Occipital lobe (tissue), 2 donors: ENCODE data around the gene CCNE1. TPM values are rescaled to one million over a fixed set of nuclear protein-coding genes. Genes with fewer than 3 reads are reported as not detected.
A peak's percentile ranks its signal among the peaks of the same experiment; 100 is the strongest.

ENCODE experiments used
- DNase-seq: peaks from one replicate; lab custom pipeline; 2025; lab: John Stamatoyannopoulos, UW
- total RNA-seq: library from RNA; depleted of rRNA; stranded (reverse); fragments of >200 nt; gene quantifications from one replicate; pipeline ENCODE4 v1.2.3, GENCODE V29; 2014

CCNE1 gene
- total RNA-seq, result 1.1 TPM

GRCh38 chr19:29811125-29812079, at the start of gene CCNE1:
TSS of gene CCNE1 (plus strand) at chr19:29811991. CDS start at chr19:29812556, 565 bp downstream.
- peak; percentile 88 for DNase-seq

GRCh38 chr19:29763196-29763595, 48.6 kb upstream of the CCNE1 start:
- no peak for DNase-seq

GRCh38 chr19:29764361-29764760, 47.4 kb upstream of the CCNE1 start:
- DNase-seq, result no peak

- no peak for DNase-seq
Measured at GRCh38 chr19:29766100-29766499, 45.7 kb upstream of the CCNE1 start.

GRCh38 chr19:29767039-29767735, 44.6 kb upstream of the CCNE1 start:
- no peak for DNase-seq

GRCh38 chr19:29768166-29768565, 43.6 kb upstream of the CCNE1 start:
- DNase-seq, result no peak

GRCh38 chr19:29769997-29770396, 41.8 kb upstream of the CCNE1 start:
- no peak for DNase-seq

GRCh38 chr19:29770648-29771047, 41.1 kb upstream of the CCNE1 start:
- no peak for DNase-seq

- DNase-seq, result no peak
Measured at GRCh38 chr19:29771708-29772414, 39.9 kb upstream of the CCNE1 start.

- DNase-seq, result no peak
Measured at GRCh38 chr19:29772696-29773095, 39.1 kb upstream of the CCNE1 start.

- no peak for DNase-seq
Measured at GRCh38 chr19:29773141-29773540, 38.6 kb upstream of the CCNE1 start.

GRCh38 chr19:29774126-29774525, 37.7 kb upstream of the CCNE1 start:
- DNase-seq, result no peak

- DNase-seq, result no peak
Measured at GRCh38 chr19:29777781-29778309, 33.9 kb upstream of the CCNE1 start.

- no peak for DNase-seq
Measured at GRCh38 chr19:29779921-29780320, 31.9 kb upstream of the CCNE1 start.

GRCh38 chr19:29781386-29782259, 30.2 kb upstream of the CCNE1 start:
- no peak for DNase-seq

GRCh38 chr19:29782260-29782580, 29.6 kb upstream of the CCNE1 start:
- no peak for DNase-seq

- no peak for DNase-seq
Measured at GRCh38 chr19:29783627-29784190, 28.1 kb upstream of the CCNE1 start.

- no peak for DNase-seq
Measured at GRCh38 chr19:29784598-29785223, 27.1 kb upstream of the CCNE1 start.

GRCh38 chr19:29785360-29785759, 26.4 kb upstream of the CCNE1 start:
- no peak for DNase-seq

- DNase-seq, result no peak
Measured at GRCh38 chr19:29785955-29786589, 25.7 kb upstream of the CCNE1 start.
